Measurements from ENCODE around the gene DFFA.

GRCh38 chr1:10433790-10434189 lies 38.5 kb downstream of the DFFA start:
- TF ChIP-seq, protein P1, sequence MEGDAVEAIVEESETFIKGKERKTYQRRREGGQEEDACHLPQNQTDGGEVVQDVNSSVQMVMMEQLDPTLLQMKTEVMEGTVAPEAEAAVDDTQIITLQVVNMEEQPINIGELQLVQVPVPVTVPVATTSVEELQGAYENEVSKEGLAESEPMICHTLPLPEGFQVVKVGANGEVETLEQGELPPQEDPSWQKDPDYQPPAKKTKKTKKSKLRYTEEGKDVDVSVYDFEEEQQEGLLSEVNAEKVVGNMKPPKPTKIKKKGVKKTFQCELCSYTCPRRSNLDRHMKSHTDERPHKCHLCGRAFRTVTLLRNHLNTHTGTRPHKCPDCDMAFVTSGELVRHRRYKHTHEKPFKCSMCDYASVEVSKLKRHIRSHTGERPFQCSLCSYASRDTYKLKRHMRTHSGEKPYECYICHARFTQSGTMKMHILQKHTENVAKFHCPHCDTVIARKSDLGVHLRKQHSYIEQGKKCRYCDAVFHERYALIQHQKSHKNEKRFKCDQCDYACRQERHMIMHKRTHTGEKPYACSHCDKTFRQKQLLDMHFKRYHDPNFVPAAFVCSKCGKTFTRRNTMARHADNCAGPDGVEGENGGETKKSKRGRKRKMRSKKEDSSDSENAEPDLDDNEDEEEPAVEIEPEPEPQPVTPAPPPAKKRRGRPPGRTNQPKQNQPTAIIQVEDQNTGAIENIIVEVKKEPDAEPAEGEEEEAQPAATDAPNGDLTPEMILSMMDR (IDR thresholded peaks at IDR 0.05 in 2 of 3, conservative IDR thresholded peaks at IDR 0.05 in 1 of 3; ENCODE audit: insufficient read depth in 2 of 3, low read depth in 1 of 3, low read length in 3 of 3), result no peak
- TF ChIP-seq SAP30 (IDR thresholded peaks at IDR 0.05; ENCODE audit: borderline replicate concordance, insufficient read depth, low read depth, low read length, poor library complexity, severe bottlenecking) (no peak), HMG20A (CRISPR knock-in tag; conservative IDR thresholded peaks at IDR 0.05) (no peak), HEY1 (CRISPR knock-in tag; IDR thresholded peaks at IDR 0.05; ENCODE audit: borderline replicate concordance) (no peak), ZNF707 (CRISPR knock-in tag; conservative IDR thresholded peaks at IDR 0.05) (no peak), ZNF184 (CRISPR knock-in tag; IDR thresholded peaks at IDR 0.05) (no peak)

Measured in K562 (cell line).